Putamen (tissue), 1 donor: ENCODE data around the gene TTYH3.
"Not testable (repeated sequence)": the region's sequence is repeated elsewhere in the genome, so short reads cannot be mapped to it uniquely, and the experiment has no call there.

Source experiments
- DNase-seq: peaks from one replicate; pipeline ENCODE4 v3.0.0-alpha.2; 2016; ENCODE audit warnings: low spot score

Gene TTYH3

DNA sequence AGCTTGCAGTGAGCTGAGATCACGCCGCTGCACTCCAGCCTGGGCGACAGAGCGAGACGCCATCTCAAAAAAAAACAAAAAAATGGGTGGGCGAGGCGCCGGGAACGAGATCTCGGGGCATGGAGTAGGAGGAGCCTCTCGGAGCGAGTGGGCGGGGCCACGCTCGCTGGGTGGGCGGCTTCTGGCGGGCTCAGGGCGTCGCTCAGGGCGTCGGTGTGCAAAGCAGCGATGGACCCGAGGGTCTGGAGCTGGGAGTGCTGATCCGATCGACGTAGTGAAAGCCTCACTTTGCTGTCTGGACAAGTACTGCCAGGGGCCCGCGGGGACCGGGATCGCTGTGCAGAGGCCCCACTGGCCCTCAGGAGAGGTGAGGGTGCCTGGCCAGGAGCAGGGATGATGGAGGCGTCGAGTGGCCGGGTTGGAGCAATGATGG is 33.6 kb downstream of the TTYH3 start:
- no peak for DNase-seq

DNA sequence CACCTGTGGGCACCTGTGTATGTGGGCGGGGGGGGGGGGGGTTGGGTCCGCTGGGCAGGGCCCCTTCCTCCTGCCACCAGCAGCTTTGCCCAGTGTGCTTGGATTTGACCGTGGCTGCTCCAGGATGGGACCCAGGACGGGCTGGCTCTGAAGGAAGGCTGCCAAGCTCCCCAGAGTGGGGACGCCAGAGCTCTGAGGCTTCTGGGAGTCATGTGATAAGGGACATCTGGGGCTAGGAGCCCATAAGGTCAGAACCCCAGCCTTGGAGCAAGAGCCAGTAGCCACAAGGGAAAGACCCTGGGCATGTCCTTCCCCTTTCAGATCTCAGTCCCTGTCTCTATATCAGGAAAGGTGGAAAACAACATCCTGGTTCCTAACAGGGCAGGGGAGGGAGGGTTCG is 34.4 kb downstream of the TTYH3 start:
- no peak for DNase-seq

DNA sequence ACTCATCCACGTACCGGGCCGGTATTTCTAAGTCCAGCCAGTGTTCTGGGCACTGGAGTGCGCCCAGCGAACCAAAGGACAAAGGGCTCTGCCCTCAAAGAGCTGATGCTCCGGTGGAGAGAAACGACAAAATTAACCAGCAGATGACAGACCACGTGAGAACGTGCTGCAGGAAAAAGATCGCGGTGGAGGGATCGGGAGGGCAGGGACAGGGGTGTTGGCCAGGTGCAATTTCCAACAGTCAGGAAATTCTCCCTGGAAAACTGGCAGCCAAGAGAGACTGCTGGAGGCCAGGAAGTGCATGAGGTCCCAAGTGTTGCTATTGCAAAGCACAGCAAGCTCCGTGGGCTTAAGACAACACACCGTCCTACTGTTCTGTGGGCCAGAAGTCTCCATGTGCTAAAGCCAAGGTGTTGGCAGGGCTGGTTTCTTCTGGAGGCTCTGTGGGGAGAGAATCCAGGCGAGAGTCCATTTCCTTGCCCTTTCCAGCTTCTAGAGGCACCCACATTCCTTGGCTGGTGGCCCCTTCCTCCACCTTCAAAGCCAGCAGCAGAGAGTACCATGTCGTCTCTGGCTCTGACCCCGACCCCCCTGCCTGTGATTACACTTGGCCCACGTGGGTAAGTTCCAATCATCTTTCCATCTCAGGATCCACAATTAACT is 34.9 kb downstream of the TTYH3 start:
- no peak for DNase-seq

DNA sequence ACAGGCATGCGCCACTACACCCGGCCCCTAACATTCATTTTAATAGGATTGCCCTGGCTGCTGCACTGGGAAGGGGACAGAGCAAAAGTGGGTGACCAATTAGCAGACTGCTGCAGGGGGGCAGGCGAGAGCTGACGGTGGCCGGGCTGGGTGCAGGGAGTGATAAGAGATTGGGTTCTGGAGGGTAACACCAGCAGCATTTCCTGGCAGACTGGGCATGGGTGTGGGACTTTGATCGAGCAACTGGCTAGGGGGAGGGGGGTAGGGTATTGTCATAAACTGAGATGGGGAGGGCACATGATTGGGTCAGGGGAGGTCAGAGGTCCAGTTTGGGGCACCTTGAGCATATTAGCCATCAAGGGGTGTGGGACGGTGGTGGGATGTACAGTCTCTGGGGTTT is 36.1 kb downstream of the TTYH3 start:
- no peak for DNase-seq

DNA sequence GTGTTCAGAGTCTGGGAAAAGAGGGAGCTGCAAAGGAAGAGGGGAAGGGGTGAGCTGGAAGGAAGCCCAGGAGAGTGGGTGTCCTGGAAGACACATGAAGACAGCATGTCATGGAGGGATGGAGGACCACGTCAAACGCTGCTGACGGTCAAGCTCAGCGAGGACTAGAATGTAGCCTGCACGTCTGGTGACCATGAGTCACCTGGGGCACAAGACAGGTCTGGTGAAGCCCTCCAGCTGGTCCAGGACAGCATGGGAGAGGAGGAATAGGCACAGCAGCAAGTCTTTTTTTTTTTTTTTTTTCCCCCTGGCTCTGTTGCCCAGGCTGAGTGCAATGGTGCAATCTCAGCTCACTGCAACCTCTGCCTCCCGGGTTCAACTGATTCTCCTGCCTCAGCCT is 36.6 kb downstream of the TTYH3 start:
- DNase-seq, result no peak

DNA sequence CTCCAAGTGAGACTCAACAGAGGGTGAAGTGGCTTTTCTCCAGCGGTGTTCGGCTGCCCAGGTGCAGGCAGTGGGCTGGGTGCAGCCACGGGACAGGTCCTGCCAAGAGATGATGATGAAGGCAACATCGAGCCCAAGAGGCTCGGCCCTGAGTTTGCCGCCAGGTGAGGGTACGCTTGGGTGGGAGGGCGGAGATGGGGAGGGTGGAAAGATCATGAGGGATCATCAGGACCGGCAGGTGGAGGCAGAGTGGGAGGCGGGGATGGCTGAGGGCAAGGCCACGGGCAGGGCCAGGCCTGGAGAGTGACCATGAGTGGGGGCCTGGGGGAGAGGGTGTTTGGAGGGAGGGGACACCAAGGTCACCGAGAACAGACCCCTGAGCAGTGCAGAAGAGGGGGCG is 38.4 kb downstream of the TTYH3 start:
- no peak for DNase-seq

DNA sequence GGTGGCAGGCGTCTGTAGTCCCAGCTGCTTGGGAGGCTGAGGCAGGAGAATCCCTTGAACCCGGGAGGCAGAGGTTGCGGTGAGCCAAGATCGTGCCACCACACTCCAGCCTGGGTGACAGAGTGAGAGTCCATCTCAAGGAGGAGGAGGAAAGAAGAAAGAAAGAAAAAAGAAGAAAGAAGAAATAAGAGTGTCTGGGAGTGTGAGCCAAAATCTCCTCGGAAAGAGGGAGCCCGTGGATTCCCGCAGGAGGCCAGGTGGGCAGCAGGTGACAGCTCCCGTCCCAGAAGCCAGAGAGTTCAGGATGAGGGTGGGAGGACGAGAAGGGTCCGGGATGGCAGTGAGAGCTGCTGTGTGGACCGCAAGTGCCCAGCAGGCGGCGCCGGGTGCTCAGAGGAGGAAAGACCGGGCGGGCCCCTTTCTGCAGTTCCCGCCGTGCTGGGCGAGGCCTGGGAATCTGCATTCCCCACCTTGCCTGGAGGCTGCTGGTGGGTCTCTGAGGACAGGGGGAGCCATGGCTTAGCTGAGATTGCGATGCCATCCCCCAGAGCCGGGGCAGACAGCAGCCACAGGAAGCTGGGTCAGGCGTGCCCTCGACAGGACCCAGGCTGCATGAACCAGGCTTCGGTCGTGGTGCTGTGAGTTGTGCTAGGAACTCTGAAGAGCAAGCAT is 39.1 kb downstream of the TTYH3 start:
- DNase-seq, result no peak

DNA sequence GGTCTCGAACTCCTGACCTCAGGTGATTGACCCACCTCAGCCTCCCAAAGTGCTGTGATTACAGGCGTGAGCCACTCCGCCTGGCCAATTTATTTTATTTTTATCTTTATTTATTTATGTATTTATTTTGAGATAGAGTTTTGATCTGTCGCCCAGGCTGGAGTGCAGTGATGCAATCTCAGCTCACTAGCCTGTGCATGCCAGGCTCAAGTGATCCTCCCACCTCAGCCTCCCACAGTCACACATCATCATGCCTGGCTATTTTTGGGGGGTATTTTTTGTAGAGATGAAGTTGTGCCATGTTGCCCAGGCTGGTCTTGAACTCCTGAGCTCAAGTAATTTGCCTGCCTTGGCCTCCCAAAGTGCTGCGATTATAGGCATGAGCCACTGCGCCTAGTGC is 41.4 kb downstream of the TTYH3 start:
- not testable (repeated sequence) for DNase-seq

DNA sequence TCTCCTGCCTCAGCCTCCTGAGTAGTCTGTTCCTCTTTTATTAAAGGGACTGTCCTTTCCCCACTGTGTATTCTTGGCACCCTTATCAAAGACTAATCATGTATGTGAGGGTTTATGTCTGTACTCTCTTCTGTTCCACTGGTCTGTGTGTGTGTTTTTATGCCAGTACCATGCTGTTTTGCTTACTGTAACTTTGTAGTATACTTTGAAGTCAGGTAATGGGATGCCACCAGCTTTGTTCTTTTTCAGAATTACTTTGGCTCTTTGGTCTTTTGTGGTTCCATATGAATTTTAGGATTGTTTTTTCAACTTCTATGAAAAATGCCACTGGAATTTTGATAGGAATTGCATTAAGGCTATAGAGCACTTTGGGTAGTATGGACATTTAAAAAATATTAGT is 42.1 kb downstream of the TTYH3 start:
- no peak for DNase-seq

DNA sequence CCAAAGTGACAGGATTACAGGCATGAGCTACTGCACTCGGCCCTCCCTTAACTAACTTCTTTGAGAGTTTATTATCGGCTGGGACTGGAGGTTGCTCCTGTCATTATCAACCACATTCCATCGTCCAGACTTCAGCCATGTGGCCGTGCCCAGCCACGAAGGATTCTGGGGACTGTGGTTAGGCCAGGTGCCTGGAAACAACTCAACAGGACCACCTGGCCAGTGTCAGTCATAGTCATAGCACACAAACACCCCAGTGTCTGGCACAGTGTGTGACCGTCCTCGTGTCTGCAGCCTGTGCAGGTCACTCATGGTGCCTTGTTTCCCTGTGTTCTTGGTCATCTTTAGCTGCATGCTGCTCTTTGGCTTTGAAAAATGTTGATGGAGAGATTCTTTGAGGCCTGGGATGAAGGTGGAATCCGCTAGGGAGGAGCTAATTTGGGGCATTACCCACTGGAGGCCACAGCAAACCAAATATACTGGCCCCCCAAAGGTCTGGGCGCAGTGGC is 43.5 kb downstream of the TTYH3 start:
- no peak for DNase-seq

DNA sequence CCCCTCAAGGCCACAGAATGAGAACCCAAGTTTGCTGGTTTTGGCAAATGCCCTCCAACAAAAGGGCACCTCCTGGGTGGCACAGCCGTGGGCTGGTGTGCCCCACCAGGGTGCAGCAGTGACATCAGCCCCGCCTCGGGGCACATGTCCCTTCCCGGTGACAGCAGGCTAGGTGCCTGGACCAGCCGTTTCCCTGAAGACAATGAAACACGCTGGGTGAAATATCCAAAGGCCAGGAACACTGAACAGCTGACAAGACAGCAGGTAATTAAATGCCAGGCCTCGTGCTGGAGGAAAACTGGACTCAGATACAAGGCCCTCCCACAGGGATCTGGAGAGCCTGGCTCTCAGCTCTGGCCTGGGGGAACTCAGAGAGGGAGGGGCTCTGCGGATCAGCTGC is 44.8 kb downstream of the TTYH3 start:
- not testable (repeated sequence) for DNase-seq

DNA sequence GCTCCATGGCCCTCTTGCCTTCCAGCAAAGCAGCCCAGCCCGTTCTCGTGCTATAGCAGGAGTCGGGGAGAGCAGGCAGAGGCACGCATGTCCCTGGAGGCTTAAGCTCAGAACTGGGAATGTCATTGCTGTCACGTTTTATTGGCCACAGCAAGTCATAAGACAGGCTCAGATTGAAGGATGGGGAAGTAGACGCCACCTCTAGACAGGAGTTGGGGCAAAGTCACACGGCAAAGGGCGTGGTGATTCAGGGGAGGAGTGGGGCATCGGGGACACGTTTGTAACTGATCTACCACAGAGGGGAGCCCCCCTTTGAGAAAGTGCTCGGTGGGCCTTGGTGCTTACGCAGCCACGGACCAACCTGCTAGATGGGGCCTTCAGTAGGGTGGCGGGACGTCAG is 46.7 kb downstream of the TTYH3 start:
- DNase-seq, result not testable (repeated sequence)

DNA sequence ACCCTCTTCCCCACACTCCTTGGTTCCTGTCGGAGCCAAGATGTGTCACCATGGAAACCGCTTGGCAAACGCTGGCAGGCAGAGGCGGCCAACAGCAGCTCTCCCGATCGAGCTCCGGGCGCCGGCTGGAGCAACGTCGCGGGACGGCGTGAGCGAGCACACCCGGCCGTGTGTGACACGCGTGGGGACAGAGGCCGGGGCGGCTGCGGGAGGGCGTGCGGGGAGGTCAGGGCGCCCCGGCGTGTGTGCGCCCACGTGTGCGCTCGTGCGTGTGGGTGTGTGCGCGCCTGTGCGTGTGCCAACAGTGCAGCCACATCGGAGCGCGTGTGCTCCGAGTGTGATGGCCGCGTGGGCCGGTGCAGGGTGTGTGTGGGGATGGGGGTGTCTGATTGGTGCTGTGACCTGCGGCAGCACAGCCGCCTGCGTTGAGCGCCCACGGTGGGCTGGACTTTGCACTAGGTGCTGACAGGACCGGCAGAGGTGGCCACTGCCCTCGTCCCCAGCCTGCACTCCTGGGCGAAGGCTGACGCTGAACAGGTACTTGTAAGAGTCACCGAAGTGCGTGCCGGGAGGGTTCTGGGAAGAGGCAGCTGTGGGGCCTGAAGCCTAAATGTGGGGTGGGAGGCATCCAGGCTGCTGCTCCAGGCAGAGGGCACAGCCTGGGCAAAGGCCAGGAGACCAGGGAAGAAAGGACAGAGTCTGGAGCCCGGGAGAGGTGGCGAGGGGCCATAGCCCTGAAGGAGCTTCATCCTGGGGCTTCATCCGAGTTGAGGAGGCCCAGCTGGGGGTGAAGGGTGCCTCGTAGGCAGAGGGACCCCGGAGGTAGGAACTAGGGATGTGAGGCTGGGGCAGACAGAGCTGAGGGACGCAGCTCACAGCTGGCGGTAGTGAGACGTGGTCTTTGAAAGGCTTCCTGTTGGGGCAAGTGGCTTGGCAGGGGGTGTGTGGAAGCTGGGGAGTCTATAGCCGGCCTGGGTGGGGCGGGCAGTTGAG is 47.6 kb downstream of the TTYH3 start:
- DNase-seq, result not testable (repeated sequence)

DNA sequence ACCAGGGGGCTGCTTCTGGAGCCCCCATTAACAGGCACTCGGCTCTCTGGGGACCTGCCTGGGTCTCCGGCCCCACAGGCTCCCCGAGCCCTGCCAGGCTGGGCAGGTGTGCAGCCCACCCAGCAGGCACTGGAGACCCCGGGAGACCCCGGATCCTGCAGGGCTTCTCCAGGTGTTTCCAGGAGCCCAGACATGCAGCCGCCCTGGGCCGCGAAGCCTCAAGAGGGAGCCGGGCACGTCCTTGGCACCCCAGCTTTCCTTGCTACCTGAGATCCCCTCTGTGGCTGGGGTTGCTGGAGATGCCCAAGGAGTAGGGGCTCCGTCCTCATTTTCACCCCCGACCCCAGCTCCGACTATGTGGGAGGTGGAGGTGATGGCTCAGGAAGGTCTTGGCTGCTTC is 48.5 kb downstream of the TTYH3 start:
- no peak for DNase-seq

DNA sequence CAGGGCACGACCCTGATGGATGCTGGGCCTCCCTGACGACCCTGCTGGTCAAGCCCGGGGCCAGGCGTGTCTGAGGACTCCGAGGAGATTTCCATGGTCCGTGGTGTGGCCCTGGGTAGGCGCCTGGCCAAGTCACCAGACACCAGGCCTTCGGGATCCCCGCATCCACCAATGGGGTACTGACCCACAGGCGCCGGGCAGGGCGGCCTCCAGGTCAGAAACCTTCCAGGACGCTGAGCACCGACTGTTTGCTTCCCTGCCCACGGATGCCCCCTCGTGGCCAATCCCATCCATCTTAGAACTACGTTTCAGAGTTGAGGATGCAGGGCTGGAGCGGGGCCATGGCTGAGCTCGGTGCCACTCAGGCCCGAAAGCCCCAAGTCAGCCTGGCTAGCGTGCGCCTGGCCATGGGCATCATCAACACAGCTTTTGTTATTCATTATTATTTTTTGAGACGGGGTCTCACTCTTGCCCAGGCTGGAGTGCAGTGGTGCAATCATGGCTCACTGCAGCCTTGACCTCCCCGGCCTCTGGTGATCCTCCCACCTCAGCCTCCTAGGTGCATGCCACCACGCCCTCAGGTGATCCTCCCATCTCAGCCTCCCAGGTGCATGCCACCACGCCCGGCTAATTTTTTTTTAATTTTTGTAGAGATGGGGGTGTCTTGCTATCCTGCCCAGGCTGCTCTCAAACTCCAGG is 49.2 kb downstream of the TTYH3 start:
- peak; percentile 85 for DNase-seq

DNA sequence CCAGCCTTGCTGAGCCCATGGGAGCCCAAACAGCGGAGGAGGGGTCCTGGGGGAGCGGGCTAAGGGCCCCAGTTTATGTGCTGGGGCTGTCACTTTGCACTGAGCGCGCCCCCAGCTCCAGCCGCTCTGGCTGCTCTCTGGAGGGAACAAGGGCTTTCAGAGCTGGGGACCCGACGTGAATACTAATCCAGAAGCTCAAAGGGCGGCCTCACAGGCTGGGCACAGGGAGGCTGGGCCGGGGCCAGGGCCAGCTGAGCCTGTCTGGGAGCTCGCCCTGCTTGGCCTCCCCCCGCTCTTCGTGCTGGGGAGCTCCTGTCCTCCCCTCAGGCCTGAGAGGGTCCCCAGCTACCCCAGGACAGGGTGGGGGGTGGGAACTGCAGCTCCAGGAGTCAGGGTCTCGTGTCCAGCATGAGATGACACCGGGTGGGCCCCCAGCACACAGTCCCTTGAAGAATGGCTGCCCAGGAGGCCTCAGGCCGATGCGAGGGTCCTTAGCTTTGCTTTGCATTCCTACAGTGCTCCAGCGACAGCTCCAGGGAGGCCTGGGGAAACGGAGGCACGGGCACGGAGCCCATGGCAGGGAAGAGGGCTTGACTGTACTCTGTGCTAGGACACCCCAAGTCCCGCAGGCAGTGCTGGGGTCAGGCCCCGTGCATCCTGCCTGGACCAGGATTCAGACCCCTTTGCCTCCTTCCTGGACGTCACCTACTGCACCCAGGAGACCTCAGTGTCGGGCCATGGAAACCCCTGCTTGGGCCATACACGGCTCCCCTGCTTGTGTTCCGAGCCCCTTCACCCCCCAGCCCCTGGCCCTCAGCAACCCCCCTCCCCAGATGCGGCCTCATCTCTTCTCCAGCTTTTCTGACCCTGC is 50.4 kb downstream of the TTYH3 start:
- DNase-seq, result peak; percentile 96

DNA sequence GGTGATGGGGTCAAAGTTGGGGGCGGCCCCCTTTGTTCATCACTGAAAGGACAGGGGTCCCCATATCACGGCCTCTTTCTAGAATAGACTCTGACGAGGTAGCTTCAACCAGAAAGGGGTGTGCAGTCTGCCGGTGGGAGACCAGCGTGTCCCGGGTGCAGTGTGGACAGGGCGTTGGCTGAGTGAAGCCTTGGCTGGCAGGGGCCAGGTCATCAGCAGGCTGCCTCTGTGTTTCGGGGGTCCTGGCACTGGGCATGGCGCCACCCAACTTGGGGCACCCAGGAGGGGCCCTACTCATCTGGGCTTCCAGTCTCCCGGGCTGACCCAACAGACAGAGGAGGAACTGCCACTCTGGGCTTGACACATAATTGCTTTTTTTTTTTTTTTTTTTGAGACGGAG is 52.7 kb downstream of the TTYH3 start:
- no peak for DNase-seq

DNA sequence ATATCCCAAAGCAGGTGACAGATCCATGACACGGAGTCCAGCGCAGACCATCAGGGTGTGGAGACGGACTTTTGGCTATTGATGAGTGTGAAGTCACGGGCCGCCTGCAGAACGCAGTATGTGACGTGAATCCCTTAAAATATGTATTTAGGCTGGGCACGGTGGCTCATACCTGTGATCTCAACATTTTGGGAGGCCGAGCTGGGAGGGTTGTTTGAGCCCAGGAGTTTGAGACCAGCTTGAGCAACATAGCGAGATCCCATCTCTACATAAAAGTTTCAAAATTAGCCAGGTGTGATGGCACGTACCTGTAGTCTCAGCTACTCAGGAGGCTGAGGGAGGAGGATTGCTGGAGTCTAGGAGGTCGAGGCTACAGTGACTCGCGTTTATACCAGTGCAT is 54.3 kb downstream of the TTYH3 start:
- no peak for DNase-seq

DNA sequence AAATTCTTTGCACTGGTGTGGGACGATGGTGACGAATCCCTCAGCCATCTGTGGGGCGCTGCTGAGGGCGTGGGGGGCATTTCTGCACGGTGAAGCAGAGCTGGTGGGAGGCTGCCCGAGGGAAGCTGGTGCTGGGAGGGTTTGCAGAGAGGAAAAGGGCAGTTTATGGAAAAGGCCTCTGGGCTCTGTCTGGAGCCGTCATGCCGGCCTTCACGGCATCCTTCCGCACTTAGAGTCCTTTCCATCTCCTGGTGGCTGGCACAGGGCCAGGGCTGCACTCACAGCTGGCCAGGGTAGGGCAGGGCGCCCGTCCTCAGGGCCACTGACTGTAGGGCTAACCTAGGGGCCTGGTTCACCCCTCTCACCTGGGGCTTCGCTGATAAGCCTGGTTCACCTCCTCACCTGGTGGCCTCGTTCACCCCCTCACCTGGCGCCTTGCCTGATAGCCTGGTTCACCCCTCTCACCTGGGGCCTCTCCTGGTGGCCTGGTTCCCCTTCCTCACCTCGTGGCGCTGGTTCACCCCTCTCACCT is 55.6 kb downstream of the TTYH3 start:
- DNase-seq, result no peak

DNA sequence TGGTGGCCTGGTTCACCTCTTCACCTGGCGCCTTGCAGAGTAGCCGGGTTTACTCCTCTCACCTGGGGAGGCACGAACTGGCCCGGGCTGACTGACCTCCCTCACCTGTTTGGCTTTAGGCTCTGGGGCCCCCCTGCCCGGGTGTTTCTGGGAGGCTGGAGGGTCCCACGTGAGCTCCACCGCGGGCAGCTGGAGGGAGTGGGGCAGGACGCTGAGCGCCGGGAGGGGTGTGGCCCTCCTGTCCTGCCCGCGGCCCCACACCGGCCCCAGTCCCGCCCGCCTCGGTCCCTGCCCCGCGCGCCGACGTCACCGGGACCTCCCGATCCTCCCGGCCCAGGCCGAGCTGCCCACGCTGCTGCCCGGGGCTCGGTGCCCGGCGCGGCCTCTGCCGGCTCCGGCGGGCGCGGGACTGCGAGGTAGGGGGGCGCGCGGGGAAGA is 56.1 kb downstream of the TTYH3 start, which contains the start of gene AMZ1:
Gene AMZ1 (plus strand): TSS at position 322 of the 438 bp plus-strand sequence. CDS start 12,250 bp downstream, outside the sequence.
- no peak for DNase-seq
